ENCODE measurements around the gene ATP5PF. TPM values are rescaled to one million over a fixed set of nuclear protein-coding genes. Genes with fewer than 3 reads are reported as not detected.
"Not testable (repeated sequence)": the region's sequence is repeated elsewhere in the genome, so short reads cannot be mapped to it uniquely, and the experiment has no call there.

ATP5PF gene
- total RNA-seq, 1 donor from 2014 or later: 139 TPM

- TF ChIP-seq CTCF (conservative IDR thresholded peaks at IDR 0.05): no peak
- no peak overlapping the region for H3K27ac Mint-ChIP-seq
- no peaks in the 10 kb centered on the region for H3K9me3 Mint-ChIP-seq
- peaks cover 48% of the 10 kb centered on the region for H3K36me3 Mint-ChIP-seq
- no peaks in the 10 kb centered on the region for H3K4me1 Mint-ChIP-seq (ENCODE audit: unreplicated experiment)
- no peaks in the 10 kb centered on the region for H3K27me3 Mint-ChIP-seq
- no peak for DNase-seq (ENCODE audit: extremely low spot score, unreplicated experiment)
- no peak overlapping the region for H3K4me3 Mint-ChIP-seq
Observed at GRCh38 chr21:25721987-25722386, 12.7 kb downstream of the ATP5PF start.

GRCh38 chr21:25717491-25718147, 17.1 kb downstream of the ATP5PF start:
- H3K27me3 Mint-ChIP-seq: no peaks in the 10 kb centered on the region
- TF ChIP-seq CTCF (conservative IDR thresholded peaks at IDR 0.05): no peak
- no peak overlapping the region for H3K27ac Mint-ChIP-seq
- DNase-seq (ENCODE audit: extremely low spot score, unreplicated experiment): no peak
- H3K36me3 Mint-ChIP-seq: peaks cover 31% of the 10 kb centered on the region
- no peak overlapping the region for H3K4me3 Mint-ChIP-seq
- no peaks in the 10 kb centered on the region for H3K9me3 Mint-ChIP-seq
- H3K4me1 Mint-ChIP-seq (ENCODE audit: unreplicated experiment): no peaks in the 10 kb centered on the region

DNA sequence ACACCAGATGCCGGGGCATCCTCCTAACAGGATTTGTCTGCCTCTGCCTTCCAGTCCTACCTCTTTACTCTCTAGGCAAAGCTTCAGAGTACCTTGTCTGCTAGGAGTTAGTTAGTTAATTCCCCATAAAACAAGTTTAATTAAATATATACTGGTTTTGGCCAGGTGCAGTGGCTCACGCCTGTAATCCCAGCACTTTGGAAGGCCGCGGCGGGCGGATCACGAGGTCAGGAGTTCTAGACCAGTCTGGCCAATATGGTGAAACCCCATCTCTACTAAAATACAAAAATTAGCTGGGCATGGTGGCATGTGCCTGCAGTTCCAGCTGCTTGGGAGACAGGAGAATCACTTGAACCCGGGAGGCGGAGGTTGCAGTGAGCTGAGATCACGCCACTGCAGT, 20.6 kb downstream of the ATP5PF start:
- peaks cover 11% of the 10 kb centered on the region for H3K36me3 Mint-ChIP-seq
- not testable (repeated sequence) for H3K4me1 Mint-ChIP-seq (ENCODE audit: unreplicated experiment); H3K9me3 Mint-ChIP-seq; H3K27ac Mint-ChIP-seq; DNase-seq (ENCODE audit: extremely low spot score, unreplicated experiment); H3K27me3 Mint-ChIP-seq; H3K4me3 Mint-ChIP-seq

DNA sequence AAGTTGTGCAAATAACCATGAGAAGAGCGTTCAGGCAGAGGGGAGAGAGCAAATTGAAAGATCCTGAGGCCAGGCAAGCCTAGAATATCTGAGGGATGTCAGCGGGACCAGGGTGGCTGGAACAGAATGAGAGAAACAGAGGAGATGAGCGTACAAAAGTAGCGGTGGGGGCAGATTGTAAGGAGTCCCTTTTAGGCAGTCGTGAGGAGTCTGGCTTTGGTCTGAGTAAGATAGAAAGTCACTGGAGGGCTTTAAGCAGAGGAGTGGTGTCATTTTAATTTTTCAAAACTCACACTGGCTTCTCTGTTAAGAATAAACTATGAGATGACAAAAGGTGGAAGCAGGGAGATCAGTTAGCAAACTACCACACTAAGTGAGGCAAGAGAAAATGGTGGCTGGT, 24.2 kb downstream of the ATP5PF start:
- no peak for DNase-seq (ENCODE audit: extremely low spot score, unreplicated experiment)
- Mint-ChIP-seq H3K36me3 (no peaks in the 10 kb centered on the region), H3K9me3 (no peaks in the 10 kb centered on the region), H3K4me3 (no peak overlapping the region), H3K27ac (no peak overlapping the region), H3K4me1 (ENCODE audit: unreplicated experiment) (no peaks in the 10 kb centered on the region), H3K27me3 (no peaks in the 10 kb centered on the region)
- TF ChIP-seq CTCF (conservative IDR thresholded peaks at IDR 0.05): no peak

- Mint-ChIP-seq H3K4me3 (no peak overlapping the region), H3K27me3 (no peaks in the 10 kb centered on the region), H3K36me3 (no peaks in the 10 kb centered on the region), H3K4me1 (ENCODE audit: unreplicated experiment) (no peaks in the 10 kb centered on the region), H3K27ac (no peak overlapping the region), H3K9me3 (no peaks in the 10 kb centered on the region)
- DNase-seq (ENCODE audit: extremely low spot score, unreplicated experiment): no peak
- TF ChIP-seq CTCF (conservative IDR thresholded peaks at IDR 0.05): no peak
Observed at GRCh38 chr21:25709684-25710265, 24.9 kb downstream of the ATP5PF start.

GRCh38 chr21:25708467-25709065, 26.1 kb downstream of the ATP5PF start:
- no peaks in the 10 kb centered on the region for H3K9me3 Mint-ChIP-seq
- no peaks in the 10 kb centered on the region for H3K27me3 Mint-ChIP-seq
- H3K4me1 Mint-ChIP-seq (ENCODE audit: unreplicated experiment): no peaks in the 10 kb centered on the region
- TF ChIP-seq CTCF (conservative IDR thresholded peaks at IDR 0.05): peak; percentile 95
- no peak for DNase-seq (ENCODE audit: extremely low spot score, unreplicated experiment)
- H3K36me3 Mint-ChIP-seq: no peaks in the 10 kb centered on the region
- no peak overlapping the region for H3K27ac Mint-ChIP-seq
- H3K4me3 Mint-ChIP-seq: no peak overlapping the region

Measured in type B pancreatic cell (in vitro differentiated cells).